HG03060 (cell line): Measurements from ENCODE around the gene VWC2.

ENCODE experiments used
- ATAC-seq: cut with Tn5 transposase; IDR thresholded peaks from one replicate; pipeline ENCODE4 v1.9.1; 2021; ENCODE audit warnings: low read depth, moderate number of reproducible peaks; ENCODE audit not compliant: unreplicated experiment

The VWC2 gene

GRCh38 chr7:49773218-49773935 is at the start of gene VWC2:
TSS of gene VWC2 (plus strand) at chr7:49773638. CDS start at chr7:49775436, 1,798 bp downstream.
- ATAC-seq = no peak

DNA sequence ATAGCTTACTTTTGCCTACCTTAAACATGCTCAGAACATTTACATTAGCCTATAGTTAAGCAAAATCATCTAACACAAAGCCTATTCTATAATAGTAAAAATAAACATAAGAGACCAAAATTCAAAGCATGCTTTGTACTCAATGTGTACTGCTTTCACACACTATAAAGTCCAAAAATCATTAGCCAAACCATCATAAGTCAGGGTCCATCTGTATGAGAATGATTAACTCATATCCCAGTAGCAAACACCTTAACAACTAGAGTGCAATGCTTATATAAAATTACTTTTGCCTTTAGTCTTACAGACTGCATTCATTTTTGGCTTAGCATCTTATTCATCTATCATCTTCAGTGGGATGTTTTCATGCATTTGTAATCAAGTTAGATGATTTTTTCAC is 49.4 kb upstream of the VWC2 start:
- no peak for ATAC-seq

DNA sequence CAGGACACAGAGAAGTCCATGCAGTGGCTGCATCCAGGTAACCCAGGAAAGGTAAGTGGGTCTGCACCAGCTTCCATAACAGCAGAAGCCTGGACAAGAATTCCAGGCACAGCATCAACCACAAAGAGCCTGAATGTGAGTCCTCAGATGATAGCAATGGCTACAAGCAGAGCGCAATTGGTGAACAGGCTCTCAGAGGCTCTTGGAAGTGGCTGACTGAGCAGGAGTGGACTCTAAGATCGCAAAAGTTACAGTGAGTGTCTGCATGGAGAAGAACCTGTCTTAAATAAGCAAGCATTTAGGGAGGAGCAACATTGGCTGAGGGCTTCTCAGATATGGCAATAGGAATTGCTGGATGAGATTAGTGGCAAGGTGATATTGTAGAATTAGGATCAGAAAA is 41.6 kb upstream of the VWC2 start:
- ATAC-seq = no peak

DNA sequence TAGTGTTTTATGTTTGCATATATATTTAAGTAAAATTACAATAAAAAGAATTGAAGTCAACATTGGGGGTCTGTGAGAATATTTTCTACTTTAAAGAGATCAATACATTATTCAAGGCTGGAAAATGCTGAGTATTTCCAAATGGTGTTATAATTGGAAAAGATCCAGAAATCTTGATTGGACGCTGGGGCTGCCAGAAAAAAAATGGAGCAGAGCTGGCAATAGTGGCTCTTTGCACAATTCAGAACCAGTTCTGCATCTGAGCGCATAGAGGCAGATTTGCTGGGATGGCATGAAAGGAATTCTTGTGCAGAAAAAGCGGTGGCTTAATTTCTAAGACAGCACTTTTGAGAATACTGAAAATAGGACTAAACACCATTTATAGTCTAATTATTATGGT is 10.8 kb upstream of the VWC2 start:
- no peak for ATAC-seq

DNA sequence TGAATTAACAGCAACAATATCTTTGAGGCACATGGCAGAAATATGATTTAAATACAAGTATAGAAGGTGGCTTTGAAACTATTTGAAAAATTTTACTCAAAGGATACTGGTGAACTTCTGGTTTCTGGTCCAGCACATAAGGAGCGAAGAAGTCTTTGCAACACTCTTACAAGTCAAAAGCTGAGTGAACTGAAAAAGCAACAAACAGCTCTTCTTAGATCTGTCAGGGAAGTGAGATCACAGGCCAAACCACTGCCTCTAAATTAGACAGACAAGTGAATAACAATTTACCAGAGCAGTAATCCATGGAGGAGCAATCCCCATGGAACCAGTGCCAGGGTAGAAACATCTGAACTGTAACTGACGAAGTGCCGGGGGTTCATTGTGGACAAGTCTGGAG is 9.6 kb upstream of the VWC2 start:
- ATAC-seq = no peak

DNA sequence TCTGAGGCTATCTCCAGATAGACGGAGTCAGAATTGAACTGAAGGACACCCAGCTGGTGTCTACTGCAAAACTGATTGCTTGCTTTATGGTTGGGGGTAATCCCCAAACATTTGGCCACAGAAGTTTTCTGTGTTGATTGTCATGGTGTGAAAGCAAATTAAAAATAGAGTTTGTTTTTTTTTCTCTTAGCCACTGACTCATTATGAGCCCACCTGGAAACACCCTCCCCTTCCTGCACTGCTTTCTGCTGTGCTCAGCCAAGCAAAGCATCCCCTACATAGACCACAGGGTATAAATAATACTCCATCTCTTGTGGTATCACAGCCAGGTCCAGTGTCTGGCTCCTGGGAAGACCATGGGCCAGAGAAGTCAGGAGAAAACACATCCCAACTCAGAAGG is 6.5 kb upstream of the VWC2 start:
- peak; percentile 83 for ATAC-seq

DNA sequence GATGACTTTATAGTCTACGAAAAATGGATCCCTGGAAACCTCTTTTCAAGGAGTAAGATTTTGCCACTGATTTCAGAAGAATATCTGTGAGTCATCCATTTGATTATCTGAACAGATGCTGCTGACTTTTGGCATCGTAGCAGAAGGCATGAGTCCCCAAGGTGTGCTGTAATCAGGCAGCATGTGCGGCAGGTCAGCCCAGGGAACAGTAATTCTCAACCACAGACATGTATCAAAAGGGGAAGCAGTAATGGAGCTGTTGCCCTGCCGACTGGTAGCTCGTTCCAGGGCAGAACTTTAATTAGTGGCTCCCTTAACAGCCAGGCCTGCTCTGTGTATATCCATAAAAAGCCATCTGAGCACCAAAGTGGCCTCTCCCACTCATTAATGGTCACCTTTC is 5.7 kb upstream of the VWC2 start:
- no peak for ATAC-seq

GRCh38 chr7:49768254-49768653 is 5.2 kb upstream of the VWC2 start:
- no peak for ATAC-seq

GRCh38 chr7:49768835-49769234 is 4.6 kb upstream of the VWC2 start:
- ATAC-seq = no peak

DNA sequence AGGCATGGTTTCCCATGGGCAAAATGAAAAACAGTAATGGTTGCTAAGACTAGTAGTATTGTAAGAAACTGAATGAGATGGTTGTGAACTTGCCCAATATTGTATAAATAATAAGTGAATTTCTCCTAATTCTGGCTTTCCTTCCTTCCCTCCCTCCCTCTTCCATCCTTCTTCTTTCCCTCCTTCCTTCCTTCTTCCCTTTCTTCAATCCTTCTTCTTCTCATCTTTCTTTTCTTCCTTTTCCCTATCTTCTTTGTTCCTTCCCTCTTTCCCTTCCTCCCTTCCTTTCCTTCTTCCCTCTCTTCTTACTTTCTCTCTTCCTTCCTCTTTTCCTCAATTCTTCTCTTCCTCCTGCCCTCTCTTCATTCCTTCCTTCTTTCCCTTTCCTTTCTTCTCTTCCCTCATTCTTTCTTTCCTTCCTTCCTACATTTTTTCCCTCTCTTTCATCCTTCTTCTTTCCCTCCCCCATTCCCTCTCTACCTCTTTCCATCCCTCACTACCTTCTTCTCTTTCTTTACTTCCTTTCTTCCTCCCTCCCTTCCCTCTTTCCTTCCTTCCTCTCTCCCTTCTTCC is 4.1 kb upstream of the VWC2 start:
- no peak for ATAC-seq

DNA sequence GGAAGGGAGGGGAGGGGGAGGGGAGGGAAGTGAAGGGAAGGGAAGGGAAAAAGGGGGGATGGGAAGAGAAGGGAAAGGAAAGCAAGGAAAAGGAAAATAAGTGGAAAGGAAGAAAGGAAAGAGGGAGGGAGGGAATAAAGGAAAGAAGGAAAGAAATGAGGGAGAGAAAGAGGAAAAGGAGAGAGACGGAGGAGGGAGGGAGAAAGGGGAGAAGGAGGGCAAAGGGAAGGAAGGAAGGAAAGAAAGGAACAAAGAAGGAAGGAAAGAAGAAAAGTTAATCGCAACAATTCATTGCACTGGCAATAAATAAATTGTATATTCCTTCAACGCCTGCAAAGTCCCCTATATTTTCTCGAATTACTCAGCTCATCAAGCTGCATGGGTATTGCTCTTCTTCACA is 2.6 kb upstream of the VWC2 start:
- ATAC-seq = no peak

- peak; percentile 27 for ATAC-seq
Observed at GRCh38 chr7:49771427-49772176, 1.8 kb upstream of the VWC2 start.

DNA sequence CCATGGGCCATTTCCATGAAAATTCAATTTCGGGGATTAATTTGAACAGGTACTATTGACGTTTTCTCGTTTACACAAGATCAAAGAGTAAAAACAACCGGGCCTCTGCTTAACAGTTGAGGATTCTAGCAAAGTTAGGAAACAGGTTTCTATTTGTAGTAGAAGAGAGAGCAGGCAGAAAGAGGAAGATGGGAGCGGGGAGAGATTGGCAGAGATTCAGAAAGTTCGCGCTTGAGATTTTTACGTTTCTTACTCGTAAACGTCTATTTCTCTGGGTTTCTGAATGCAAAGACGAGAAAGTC is 571 bp upstream of the VWC2 start:
- no peak for ATAC-seq

DNA sequence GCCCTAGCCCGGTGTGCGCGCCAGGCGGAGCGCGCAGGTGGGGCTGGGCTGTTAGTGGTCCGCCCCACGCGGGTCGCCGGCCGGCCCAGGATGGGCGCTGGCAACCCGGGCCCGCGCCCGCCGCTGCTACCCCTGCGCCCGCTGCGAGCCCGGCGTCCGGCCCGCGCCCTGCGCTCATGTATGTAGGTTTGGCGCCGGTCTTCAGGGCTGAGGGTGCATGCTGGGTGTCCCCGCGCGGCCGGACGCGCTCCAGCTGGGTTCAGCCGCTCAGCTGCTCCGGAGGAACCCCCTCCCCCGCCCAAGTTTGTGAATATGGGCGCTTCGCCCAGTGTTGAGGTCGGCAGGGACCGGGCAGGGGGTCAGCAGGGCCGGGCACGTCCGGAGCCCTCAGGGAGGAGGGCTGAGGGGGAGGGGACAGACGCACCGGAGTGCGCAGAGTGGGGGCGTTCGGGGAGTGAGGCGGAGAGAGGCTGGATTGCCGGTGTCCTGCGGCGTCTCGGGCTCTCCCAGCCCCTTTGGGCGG is 559 bp downstream of the VWC2 start:
- no peak for ATAC-seq

- no peak for ATAC-seq
Observed at GRCh38 chr7:49774459-49775064, 1.1 kb downstream of the VWC2 start.

GRCh38 chr7:49775065-49775948 is 1.9 kb downstream of the VWC2 start:
- no peak for ATAC-seq

GRCh38 chr7:49775949-49776443 is 2.6 kb downstream of the VWC2 start:
- no peak for ATAC-seq

DNA sequence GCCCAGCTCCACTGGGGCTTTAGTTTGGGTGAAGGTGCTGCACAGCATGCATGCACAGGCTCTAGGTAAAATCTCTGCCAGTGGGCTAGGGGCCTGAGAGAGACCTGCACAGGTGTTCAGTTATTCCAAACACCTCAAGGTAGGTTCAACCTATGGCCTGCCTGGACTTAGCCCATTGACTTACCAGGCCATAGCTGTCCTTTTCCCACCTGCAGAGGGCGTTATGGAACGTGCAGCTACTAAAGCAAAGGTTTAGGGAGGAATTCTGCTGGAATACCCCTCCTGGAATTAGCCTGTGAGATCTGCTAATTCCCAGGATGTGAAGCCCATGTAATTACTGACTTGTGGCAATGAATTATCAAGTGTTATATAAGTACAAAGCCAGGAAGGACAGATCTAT is 3.6 kb downstream of the VWC2 start:
- no peak for ATAC-seq

DNA sequence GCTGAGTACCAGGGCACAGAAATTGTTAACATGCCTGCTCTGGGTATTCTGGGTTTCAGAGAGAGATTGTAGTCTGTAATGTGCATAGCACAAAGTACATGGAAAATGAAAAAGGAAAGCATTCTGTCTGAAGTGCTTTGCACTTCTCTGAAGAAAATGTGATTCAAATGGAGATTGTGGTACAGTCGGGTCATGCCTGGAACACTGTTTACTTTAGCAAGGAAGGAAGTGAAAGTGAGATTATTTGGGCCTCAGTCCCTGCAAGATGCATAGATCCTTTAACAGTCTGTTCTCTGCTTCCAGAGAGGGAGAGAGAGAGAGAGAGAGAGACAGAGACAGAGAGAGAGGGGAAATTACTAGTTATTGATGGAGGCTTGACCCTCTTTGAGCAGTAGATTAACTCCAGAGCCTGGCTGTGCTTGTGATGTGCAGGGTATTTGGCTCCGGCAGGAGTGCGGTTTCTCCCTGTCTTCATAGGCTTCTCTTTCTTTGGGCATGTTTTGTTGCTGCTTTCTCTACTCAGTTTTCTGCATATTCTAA is 5.4 kb downstream of the VWC2 start:
- peak; percentile 39 for ATAC-seq

DNA sequence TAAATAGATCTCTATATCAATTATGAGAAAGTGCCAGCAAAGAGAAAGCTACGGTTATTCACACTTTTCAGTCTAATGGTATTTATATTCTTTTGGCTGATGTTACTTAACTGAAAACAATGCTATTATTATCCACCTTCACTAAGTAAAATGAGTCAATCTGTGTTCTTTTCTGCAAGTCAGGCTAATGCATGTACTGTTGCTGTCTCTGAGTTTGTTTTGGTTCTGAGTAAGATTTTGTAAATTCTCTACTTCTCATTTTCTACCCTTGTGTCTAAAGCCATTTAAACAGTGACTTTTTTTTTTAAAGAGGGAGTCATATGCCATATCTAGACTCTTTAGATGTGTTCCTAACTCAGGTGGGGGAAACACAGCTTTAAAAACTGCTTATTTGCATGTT is 7.5 kb downstream of the VWC2 start:
- ATAC-seq = no peak
